ENCODE data around the gene SCD5. TPM values are rescaled to one million over a fixed set of nuclear protein-coding genes. Genes with fewer than 3 reads are reported as not detected.

SCD5 gene
- total RNA-seq, 1 donor from 2014 or later, result 33.6 TPM

DNA sequence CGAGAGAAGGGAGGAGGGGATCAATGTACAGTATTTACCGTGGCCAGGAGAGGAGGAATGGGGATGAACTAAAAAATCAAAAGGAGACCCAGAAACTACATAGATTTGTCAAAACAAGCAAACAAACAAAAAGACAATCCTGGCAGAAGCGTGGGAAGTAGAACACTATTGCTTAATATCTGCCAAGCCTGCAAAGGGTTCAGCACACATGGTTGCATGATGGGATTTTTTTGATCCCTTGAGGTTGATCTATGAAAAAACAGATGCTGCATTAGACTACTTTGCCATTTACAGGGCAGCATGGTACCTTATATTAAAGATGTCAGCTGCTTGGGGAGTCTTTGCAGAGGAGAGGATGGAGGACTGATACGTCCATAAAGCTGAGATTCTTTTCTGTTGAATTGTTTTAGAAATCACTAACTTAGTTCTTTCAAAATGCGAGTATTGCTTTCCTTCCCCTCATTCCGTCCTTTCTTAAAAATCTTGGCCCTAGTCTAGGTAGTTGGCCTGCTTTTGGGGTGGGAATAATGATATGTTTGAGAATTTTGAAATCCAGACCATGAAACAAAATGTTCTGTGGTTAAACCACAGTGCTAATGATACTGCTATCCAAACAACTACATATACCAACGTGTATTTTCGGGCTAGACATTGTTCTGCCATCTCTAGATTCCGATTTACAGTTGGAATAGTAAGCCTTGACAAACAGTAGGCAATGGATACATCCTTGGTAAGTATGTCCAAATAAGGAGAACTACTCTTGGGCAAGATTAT, 197.2 kb downstream of the SCD5 start:
- peak; percentile 25 for DNase-seq (ENCODE audit: low read depth)

DNA sequence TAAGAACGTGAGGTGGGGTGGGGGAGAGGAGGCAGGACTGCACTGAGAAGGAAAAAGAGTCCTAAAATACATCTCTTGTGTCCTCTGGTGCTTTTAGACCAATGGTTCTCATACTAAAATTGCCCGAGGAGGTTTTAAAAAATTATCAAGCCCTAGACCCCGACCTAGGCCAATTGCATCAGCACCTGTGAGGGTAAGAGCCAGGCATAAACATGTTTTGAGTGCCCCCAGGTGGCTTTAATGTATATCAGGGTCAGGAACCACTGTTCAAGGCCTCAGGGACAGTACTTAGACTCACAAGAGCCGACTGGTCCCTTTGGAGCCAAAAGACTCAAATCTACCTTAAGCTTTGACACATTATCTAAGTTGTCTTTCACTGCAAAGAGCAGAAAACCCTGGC, 199.3 kb downstream of the SCD5 start:
- no peak for DNase-seq (ENCODE audit: low read depth)

DNA sequence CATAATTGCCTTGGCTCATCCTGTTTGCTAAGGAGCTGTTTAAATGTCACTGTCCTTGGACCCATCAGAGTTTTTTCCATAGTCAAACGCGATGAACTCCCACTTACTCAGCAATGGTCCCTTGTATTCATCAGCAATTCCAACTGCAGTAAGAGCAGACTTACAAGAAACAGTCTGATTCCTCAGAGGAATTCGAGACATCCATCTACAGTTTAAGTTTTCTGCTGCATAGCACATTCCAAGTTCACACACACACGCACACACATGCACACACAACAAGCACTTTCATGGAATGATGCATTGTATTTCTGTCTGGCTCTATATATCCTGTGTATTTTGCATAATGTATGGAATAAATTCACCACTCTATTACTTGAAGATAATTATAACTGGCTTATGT, 204.1 kb downstream of the SCD5 start:
- DNase-seq (ENCODE audit: low read depth), result no peak

DNA sequence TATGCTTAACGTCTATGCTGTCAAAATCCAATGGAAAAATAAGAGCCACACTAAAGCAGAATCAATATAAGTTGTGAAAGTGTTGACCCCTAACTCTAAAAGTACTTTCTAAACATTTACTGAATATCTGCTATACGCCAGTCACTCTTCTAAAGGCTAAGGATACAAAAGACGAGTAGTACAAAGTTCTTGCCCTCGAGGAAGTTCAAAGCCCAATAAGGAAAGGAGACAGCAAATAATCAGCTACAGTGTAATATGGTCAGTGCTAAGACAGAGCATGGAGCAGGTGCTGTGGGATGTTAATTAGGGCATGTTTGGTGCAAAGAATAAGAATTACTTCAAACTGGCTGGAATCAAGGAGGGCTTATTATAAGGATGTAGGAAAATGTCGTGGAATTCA, 205.2 kb downstream of the SCD5 start:
- DNase-seq (ENCODE audit: low read depth), result no peak

- DNase-seq (ENCODE audit: low read depth), result no peak
These were observed 206.0 kb downstream of the SCD5 start for GRCh38 chr4:82592639-82593038.

DNA sequence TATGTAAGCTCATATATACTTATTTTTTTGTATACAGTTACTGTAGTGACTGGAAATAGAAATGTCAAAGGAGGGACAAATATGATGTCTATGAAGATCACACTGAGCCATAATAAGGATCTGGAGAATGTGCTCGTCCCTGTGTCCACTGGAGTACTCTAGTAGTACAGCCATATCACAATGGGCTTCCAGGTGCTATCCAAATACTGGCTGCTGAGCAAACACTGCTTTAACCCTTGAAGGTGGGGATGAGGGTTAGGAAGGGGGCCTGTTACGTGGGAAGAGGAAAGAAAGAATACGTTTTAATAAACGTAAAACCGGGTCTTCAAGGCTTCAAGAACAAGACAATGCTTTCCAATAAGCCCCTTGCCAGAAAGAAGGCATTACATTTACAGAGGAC, 207.0 kb downstream of the SCD5 start:
- DNase-seq (ENCODE audit: low read depth), result no peak

DNA sequence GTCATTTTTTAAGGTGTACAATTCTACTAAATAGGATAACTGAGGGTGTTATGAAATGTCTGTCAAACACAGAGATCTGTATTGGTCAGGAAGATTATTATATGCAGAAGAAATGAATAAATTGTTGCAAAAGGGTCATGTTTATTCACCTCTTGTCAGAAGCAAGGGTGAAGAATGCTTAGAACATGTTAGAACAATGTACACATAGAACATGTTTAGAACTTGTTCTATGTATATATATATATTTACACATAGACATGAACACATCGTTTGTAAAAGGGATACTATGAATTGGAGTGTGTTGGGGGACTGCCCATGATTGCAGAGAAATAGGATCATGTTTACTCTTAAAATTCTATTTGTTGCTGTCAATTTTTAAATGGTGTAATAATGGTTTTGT, 208.8 kb downstream of the SCD5 start:
- DNase-seq (ENCODE audit: low read depth), result no peak

- DNase-seq (ENCODE audit: low read depth), result no peak
These were observed 209.8 kb downstream of the SCD5 start for GRCh38 chr4:82588771-82589270.

GRCh38 chr4:82587826-82588540, 210.6 kb downstream of the SCD5 start:
- DNase-seq (ENCODE audit: low read depth), result no peak

GRCh38 chr4:82585690-82586435, 212.7 kb downstream of the SCD5 start:
- DNase-seq (ENCODE audit: low read depth), result no peak

DNA sequence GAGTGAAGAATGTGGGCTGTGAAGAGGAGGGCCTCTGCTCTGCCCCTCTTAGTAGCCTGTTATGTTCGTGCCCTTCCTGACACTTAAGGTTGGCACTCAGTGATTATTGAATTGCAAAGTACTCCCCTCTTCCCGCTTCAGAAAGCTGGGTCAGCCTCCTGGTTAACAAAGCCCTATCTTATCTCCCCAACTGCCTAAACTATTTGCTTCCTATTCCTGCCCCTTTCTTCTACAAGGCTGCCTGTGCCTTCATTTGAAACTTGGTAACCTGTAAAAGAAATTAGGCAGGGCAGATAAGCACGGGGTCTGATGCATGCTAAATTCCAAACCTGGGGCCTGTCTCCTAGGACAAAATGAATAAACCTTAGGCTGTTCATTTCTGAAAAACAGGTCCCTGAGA, 213.7 kb downstream of the SCD5 start:
- DNase-seq (ENCODE audit: low read depth), result no peak

DNA sequence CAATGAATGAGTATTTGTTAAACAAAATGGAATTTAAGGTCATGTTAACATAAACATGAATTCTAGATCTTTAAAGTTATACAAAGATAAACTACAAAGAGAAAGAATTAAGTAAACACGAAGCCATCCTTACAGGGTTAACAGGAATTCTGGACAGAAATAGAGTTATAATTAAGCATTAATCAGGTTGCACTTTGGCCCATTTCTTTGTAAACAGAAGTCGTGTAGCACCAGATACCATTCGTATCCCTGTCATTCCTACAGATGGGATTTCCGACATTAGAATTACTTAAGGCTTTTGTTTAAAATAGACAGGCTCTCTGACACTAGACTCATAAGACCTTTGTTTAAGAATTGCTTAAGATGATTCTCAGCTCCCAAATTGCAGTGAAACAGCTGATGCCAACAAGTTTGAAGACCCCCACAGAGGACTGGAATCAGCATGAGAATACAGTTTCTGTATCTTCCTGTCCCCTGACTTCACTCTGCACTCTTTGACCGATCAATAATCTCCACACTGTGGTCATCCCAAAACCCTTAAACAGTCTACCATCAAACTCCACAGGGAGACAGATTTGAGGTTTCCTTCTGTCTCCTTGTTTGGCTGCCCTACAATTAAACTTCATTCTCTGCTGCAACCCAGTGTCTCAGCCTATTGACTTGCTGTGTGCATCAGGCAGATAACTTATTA, 214.6 kb downstream of the SCD5 start:
- no peak for DNase-seq (ENCODE audit: low read depth)

DNA sequence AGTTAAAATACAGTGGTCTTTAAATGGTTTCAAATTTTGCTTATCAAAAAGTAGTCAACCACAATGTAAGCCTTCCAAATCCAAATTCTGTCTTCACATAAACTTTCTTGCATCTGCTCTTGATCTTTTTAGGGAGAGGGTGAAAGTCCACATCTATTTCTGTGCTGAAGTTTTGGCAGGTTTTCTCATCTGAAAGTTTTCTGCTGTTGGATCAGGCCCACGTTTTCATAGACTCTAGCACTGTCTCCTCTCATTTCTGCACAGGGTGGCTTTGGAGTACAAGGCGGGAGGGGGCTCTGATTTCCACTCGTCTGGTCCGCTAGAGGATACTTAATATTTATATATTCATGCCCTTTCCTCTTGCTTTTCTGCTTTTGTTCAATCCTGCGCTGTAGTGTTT, 218.7 kb downstream of the SCD5 start:
- DNase-seq (ENCODE audit: low read depth), result no peak

MicroRNAs encoded within 50 kb of the gene (microRNA counts, 767-probe panel; counts per million panel counts)
- microRNA hsa-miR-575, result not detected

Small RNAs within 50 kb of the gene (microRNA-seq; reads per million reads assigned to microRNA genes)
- not detected for gene MIR575

Other genes starting within 250 kb of the SCD5 start
- gene TMEM150C, start 236.8 kb downstream of the SCD5 start, total RNA-seq, result 0.05 and 1.5 TPM in 2 replicates
- gene SEC31A, start 92.4 kb upstream of the SCD5 start, total RNA-seq, result 271 and 370 TPM in 2 replicates
- 6.4 and 8.6 TPM in 2 replicates for gene THAP9, start 101.9 kb upstream of the SCD5 start, total RNA-seq
- gene LIN54, start 212.0 kb upstream of the SCD5 start, total RNA-seq, result 8.7 and 10.9 TPM in 2 replicates
- 84.7 and 94.5 TPM in 2 replicates for gene COPS4, start 236.4 kb upstream of the SCD5 start, total RNA-seq

All from myocyte (in vitro differentiated cells).